ENCODE data around the gene GPR78.
"Not testable (repeated sequence)": the region's sequence is repeated elsewhere in the genome, so short reads cannot be mapped to it uniquely, and the experiment has no call there.

- not testable (repeated sequence) for TF ChIP-seq CTCF, POLR2A (IDR thresholded peaks at IDR 0.05)
Measured at GRCh38 chr4:8624601-8625272, 44.5 kb downstream of the GPR78 start.
